H9 (cell line): ENCODE data around the gene CD48. TPM values are rescaled to one million over a fixed set of nuclear protein-coding genes. Genes with fewer than 3 reads are reported as not detected.
A peak's percentile ranks its signal among the peaks of the same experiment; 100 is the strongest.

Source experiments
- DNase-seq: peaks from one replicate; pipeline ENCODE4 v3.0.0-alpha.2; 2017
- H2AFZ ChIP-seq: one replicate; pipeline ENCODE4 v1.6.1; 2013; ENCODE audit warnings: mild to moderate bottlenecking, low read length, control low read depth, moderate library complexity
- H2AK5ac ChIP-seq: 2 replicates; pipeline ENCODE4 v1.6.1; 2013; ENCODE audit warnings: low read length, control low read depth, mixed read lengths; ENCODE audit not compliant: insufficient read length
- H2BK120ac ChIP-seq: one replicate; pipeline ENCODE4 v1.6.1; 2013; ENCODE audit warnings: low read depth, mild to moderate bottlenecking, low read length, control low read depth, inconsistent platforms; ENCODE audit not compliant: poor library complexity, severe bottlenecking
- H2BK12ac ChIP-seq: 2 replicates; pipeline ENCODE4 v1.6.1; 2013; ENCODE audit warnings: low read length, control low read depth, mixed read lengths, low read depth; ENCODE audit not compliant: insufficient read length
- H2BK15ac ChIP-seq: 2 replicates; pipeline ENCODE4 v1.6.1; 2013; ENCODE audit warnings: low read depth, low read length, control low read depth
- H2BK20ac ChIP-seq: one replicate; pipeline ENCODE4 v1.6.1; 2013; ENCODE audit warnings: low read depth, mild to moderate bottlenecking, low read length, control low read depth, inconsistent platforms; ENCODE audit not compliant: poor library complexity, severe bottlenecking
- H2BK5ac ChIP-seq: 2 replicates; pipeline ENCODE4 v1.6.1; 2013; ENCODE audit warnings: low read length, control low read depth, mixed read lengths; ENCODE audit not compliant: insufficient read length
- H3K14ac ChIP-seq: 2 replicates; pipeline ENCODE4 v1.6.1; 2013; ENCODE audit warnings: low read length, control low read depth; ENCODE audit not compliant: insufficient read depth
- H3K18ac ChIP-seq: 2 replicates; pipeline ENCODE4 v1.6.1; 2013; ENCODE audit warnings: low read depth, mild to moderate bottlenecking, mixed read lengths, low read length, control low read depth; ENCODE audit not compliant: insufficient read length
- H3K23ac ChIP-seq: 2 replicates; pipeline ENCODE4 v1.6.1; 2013; ENCODE audit warnings: low read length, control low read depth, mixed read lengths, low read depth; ENCODE audit not compliant: insufficient read length
- H3K23me2 ChIP-seq: 2 replicates; pipeline ENCODE4 v1.6.1; 2013; ENCODE audit warnings: low read depth, mild to moderate bottlenecking, mixed read lengths, low read length, control low read depth; ENCODE audit not compliant: insufficient read length, poor library complexity, severe bottlenecking
- H3K27ac ChIP-seq: 2 replicates; pipeline ENCODE4 v1.5.1; 2013; ENCODE audit warnings: low read length, control low read depth, mixed read lengths, low read depth; ENCODE audit not compliant: insufficient read length
- H3K27me3 ChIP-seq: 2 replicates; pipeline ENCODE4 v1.6.1; 2013; ENCODE audit warnings: low read length, control low read depth, inconsistent platforms; ENCODE audit not compliant: insufficient read depth
- H3K4ac ChIP-seq: 2 replicates; pipeline ENCODE4 v1.6.1; 2013; ENCODE audit warnings: low read depth, mild to moderate bottlenecking, control low read depth, inconsistent platforms, low read length, moderate library complexity
- H3K4me1 ChIP-seq: 2 replicates; pipeline ENCODE4 v1.6.1; 2013; ENCODE audit warnings: low read length, control low read depth, inconsistent platforms; ENCODE audit not compliant: insufficient read depth
- H3K4me2 ChIP-seq: 2 replicates; pipeline ENCODE4 v1.6.1; 2013; ENCODE audit warnings: low read length, control low read depth, mixed read lengths; ENCODE audit not compliant: insufficient read length, insufficient read depth
- H3K56ac ChIP-seq: 2 replicates; pipeline ENCODE4 v1.6.1; 2013; ENCODE audit warnings: low read depth, mild to moderate bottlenecking, mixed read lengths, low read length, control low read depth; ENCODE audit not compliant: insufficient read length
- H3K79me1 ChIP-seq: 2 replicates; pipeline ENCODE4 v1.6.1; 2013; ENCODE audit warnings: low read depth, mild to moderate bottlenecking, moderate library complexity, low read length, control low read depth, inconsistent platforms; ENCODE audit not compliant: insufficient read depth, poor library complexity, severe bottlenecking
- H3K79me2 ChIP-seq: 2 replicates; pipeline ENCODE4 v1.6.1; 2013; ENCODE audit warnings: low read length, control low read depth, inconsistent platforms; ENCODE audit not compliant: insufficient read depth
- H3K9ac ChIP-seq: 2 replicates; pipeline ENCODE4 v1.6.1; 2013; ENCODE audit warnings: low read length, control low read depth, mixed read lengths; ENCODE audit not compliant: insufficient read length; ENCODE audit errors: extremely low read depth
- H3K9me3 ChIP-seq: one replicate; pipeline ENCODE4 v1.6.1; 2013; ENCODE audit warnings: low read depth, low read length, inconsistent platforms; ENCODE audit not compliant: control insufficient read depth
- H3T11ph ChIP-seq: one replicate; pipeline ENCODE4 v1.6.1; 2013; ENCODE audit warnings: mild to moderate bottlenecking, low read length, control low read depth, inconsistent platforms
- H4K20me1 ChIP-seq: one replicate; pipeline ENCODE4 v1.6.1; 2013; ENCODE audit not compliant: control insufficient read depth, insufficient read length, insufficient read depth
- H4K5ac ChIP-seq: 2 replicates; pipeline ENCODE4 v1.6.1; 2013; ENCODE audit warnings: low read depth, mild to moderate bottlenecking, mixed read lengths, low read length, control low read depth; ENCODE audit not compliant: insufficient read length
- H4K8ac ChIP-seq: replicated peaks from 2 replicates; pipeline ENCODE4 v1.6.1; 2013; ENCODE audit warnings: low read length, control low read depth, mixed read lengths, low read depth; ENCODE audit not compliant: insufficient read length
- H4K91ac ChIP-seq: 2 replicates; pipeline ENCODE4 v1.6.1; 2013; ENCODE audit warnings: low read depth, mild to moderate bottlenecking, moderate library complexity, mixed read lengths, low read length, control low read depth; ENCODE audit not compliant: insufficient read length
- H3K27ac Mint-ChIP-seq, 3 experiments: 2 replicates in 2 of 3; 3 replicates in 1 of 3; pipeline ENCODE4 v1.8.0; 2020 to 2021; ENCODE audit warnings: mixed read lengths in 3 of 3, mild to moderate bottlenecking in 1 of 3, moderate library complexity in 1 of 3
- H3K27me3 Mint-ChIP-seq: 2 replicates; pipeline ENCODE4 v1.8.0; 2021; ENCODE audit warnings: low read depth, mild to moderate bottlenecking, moderate library complexity, mixed read lengths
- H3K36me3 Mint-ChIP-seq, 3 experiments: 2 replicates in 2 of 3; 3 replicates in 1 of 3; pipeline ENCODE4 v1.8.0; 2020 to 2021; ENCODE audit warnings: low read depth in 3 of 3, mixed read lengths in 3 of 3; ENCODE audit not compliant: insufficient read depth in 1 of 3
- H3K4me1 Mint-ChIP-seq, 2 experiments: 2 replicates each; pipeline ENCODE4 v1.8.0; 2020; ENCODE audit warnings: mixed read lengths in 2 of 2
- H3K4me3 Mint-ChIP-seq, 2 experiments: 2 replicates in 1 of 2; 3 replicates in 1 of 2; pipeline ENCODE4 v1.8.0; 2020 to 2021; ENCODE audit warnings: mild to moderate bottlenecking in 2 of 2, mixed read lengths in 2 of 2, moderate library complexity in 1 of 2
- H3K9me3 Mint-ChIP-seq, 2 experiments: 2 replicates in 1 of 2; 3 replicates in 1 of 2; pipeline ENCODE4 v1.8.0; 2020; ENCODE audit warnings: mild to moderate bottlenecking in 2 of 2, mixed read lengths in 2 of 2, moderate library complexity in 1 of 2
- CTCF ChIP-seq: fragments of 200-600 bp; sonication (generic); conservative IDR thresholded peaks from 3 replicates; pipeline ENCODE4 v1.8.0; 2021; ENCODE audit warnings: antibody characterized with exemption, mild to moderate bottlenecking
- WGBS: extraction: QIAGEN DNeasy Blood & Tissue Kit; methylation state at CpG from one replicate; pipeline ENCODE4 v1.1.7; 2013; ENCODE audit warnings: missing lambda C conversion rate, low lambda C conversion rate, mixed read lengths; ENCODE audit not compliant: insufficient read length; ENCODE audit errors: extremely low coverage; 5-methylcytosine and 5-hydroxymethylcytosine counted together
- total RNA-seq: library from RNA; stranded (reverse); gene quantifications from 2 replicates; pipeline ENCODE4 v1.2.1, GENCODE V29; 2021

Gene CD48
- total RNA-seq, 1 experiment from 2014 or later, result not detected

- H3K9me3 ChIP-seq, result no peaks in the 10 kb centered on the region
- 0 out of 2 replicates have a peak overlapping the region, but pooled peaks have one; percentile 8 for H3K14ac ChIP-seq
- H3K36me3 Mint-ChIP-seq, result peaks cover 3 to 19% (median 5%) of the 10 kb centered on the region in 3 experiments; a peak in 5 of 7 replicates
- no peaks in the 10 kb centered on the region for H3K23me2 ChIP-seq
- H3T11ph ChIP-seq, result no peak overlapping the region
- no peaks in the 10 kb centered on the region for H3K27me3 ChIP-seq
- H3K27ac ChIP-seq, result peak overlapping the region; percentile 97
- H2BK15ac ChIP-seq, result no peak overlapping the region
- H3K23ac ChIP-seq, result no peak overlapping the region
- no peaks in the 10 kb centered on the region for H3K27me3 Mint-ChIP-seq
- H4K91ac ChIP-seq, result no peak overlapping the region
- no peak overlapping the region for H2BK5ac ChIP-seq
- H3K9me3 Mint-ChIP-seq, result peaks cover 15 to 22% of the 10 kb centered on the region in 2 experiments
- no peak overlapping the region for H3K9ac ChIP-seq
- no peaks in the 10 kb centered on the region for H3K79me2 ChIP-seq
- no peak overlapping the region for H3K4ac ChIP-seq
- no peak overlapping the region for H3K18ac ChIP-seq
- H2BK120ac ChIP-seq, result no peak overlapping the region
- H2BK12ac ChIP-seq, result no peak overlapping the region
- WGBS, result no CpG with 5 or more reads among the region's 6 CpGs
- H4K8ac ChIP-seq, result no peak overlapping the region
- no peak overlapping the region for H3K56ac ChIP-seq
- no peak overlapping the region for H3K27ac Mint-ChIP-seq
- H4K5ac ChIP-seq, result no peak overlapping the region
- DNase-seq, result no peak
- H3K4me1 Mint-ChIP-seq, result peaks cover 7 to 18% of the 10 kb centered on the region in 2 experiments
- no peak for TF ChIP-seq CTCF
- no peak overlapping the region for H2AK5ac ChIP-seq
- H4K20me1 ChIP-seq, result no peaks in the 10 kb centered on the region
- no peak overlapping the region for H2AFZ ChIP-seq
- peaks cover 15% of the 10 kb centered on the region for H3K4me1 ChIP-seq
- H3K79me1 ChIP-seq, result no peaks in the 10 kb centered on the region
- no peak overlapping the region for H2BK20ac ChIP-seq
- H3K4me3 Mint-ChIP-seq, result no peak overlapping the region
- peak overlapping the region; percentile 7 for H3K4me2 ChIP-seq
These were observed 38.6 kb downstream of the CD48 start for GRCh38 chr1:160672789-160673695.
